ENCODE measurements around the gene TBC1D5. TPM values are rescaled to one million over a fixed set of nuclear protein-coding genes. Genes with fewer than 3 reads are reported as not detected.

TBC1D5 gene
- polyA plus RNA-seq, 6 donors from 2014 or later = 54.7 to 83.0 (median 73.6) TPM

GRCh38 chr3:17121336-17121735, 621.1 kb downstream of the TBC1D5 start:
- Mint-ChIP-seq H3K27ac (no peak overlapping the region), H3K27me3 (peaks cover 0 to 5% (median 0%) of the 10 kb centered on the region in 3 donors), H3K4me1 (peaks cover 0 to 4% (median 0%) of the 10 kb centered on the region in 3 donors), H3K9me3 (peaks cover 0 to 14% (median 3%) of the 10 kb centered on the region in 7 donors), H3K36me3 (peaks cover 0 to 8% of the 10 kb centered on the region in 2 donors), H3K4me3 (no peak overlapping the region)
- no peak for ATAC-seq (ENCODE audit: low read depth in 2 of 2)
- DNase-seq = no peak

- Mint-ChIP-seq H3K36me3 (peaks cover 0 to 8% of the 10 kb centered on the region in 2 donors), H3K4me1 (peaks cover 0 to 4% (median 0%) of the 10 kb centered on the region in 3 donors), H3K9me3 (peaks cover 0 to 14% (median 3%) of the 10 kb centered on the region in 7 donors), H3K4me3 (no peak overlapping the region), H3K27me3 (peaks cover 0 to 5% (median 0%) of the 10 kb centered on the region in 3 donors), H3K27ac (peak overlapping the region in 1 of 6 donors; percentile 28)
- ATAC-seq (ENCODE audit: low read depth in 2 of 2) (no peak), DNase-seq (no peak)
These were observed 622.3 kb downstream of the TBC1D5 start for GRCh38 chr3:17120115-17120514.

- H3K36me3 Mint-ChIP-seq = peaks cover 0 to 8% of the 10 kb centered on the region in 2 donors
- ATAC-seq (ENCODE audit: low read depth in 2 of 2) (no peak), DNase-seq (no peak)
- H3K9me3 Mint-ChIP-seq = peaks cover 0 to 14% (median 5%) of the 10 kb centered on the region in 7 donors
- H3K4me3 Mint-ChIP-seq = no peak overlapping the region
- H3K4me1 Mint-ChIP-seq = peaks cover 0 to 4% (median 0%) of the 10 kb centered on the region in 3 donors
- H3K27ac Mint-ChIP-seq = peak overlapping the region in 1 of 6 donors; percentile 54
- H3K27me3 Mint-ChIP-seq = peaks cover 0 to 5% (median 0%) of the 10 kb centered on the region in 3 donors
These were observed 623.0 kb downstream of the TBC1D5 start for GRCh38 chr3:17119201-17120072.

GRCh38 chr3:17118771-17119170, 623.7 kb downstream of the TBC1D5 start:
- Mint-ChIP-seq H3K4me1 (peaks cover 0 to 4% (median 0%) of the 10 kb centered on the region in 3 donors), H3K4me3 (no peak overlapping the region), H3K27ac (no peak overlapping the region), H3K9me3 (peaks cover under 1 to 18% (median 6%) of the 10 kb centered on the region in 7 donors), H3K27me3 (peaks cover 0 to 5% (median 0%) of the 10 kb centered on the region in 3 donors), H3K36me3 (peaks cover 0 to 9% of the 10 kb centered on the region in 2 donors)
- no peak for DNase-seq
- no peak for ATAC-seq (ENCODE audit: low read depth in 2 of 2)

- ATAC-seq (ENCODE audit: low read depth in 2 of 2) (no peak), DNase-seq (no peak)
- Mint-ChIP-seq H3K9me3 (peaks cover 5 to 17% (median 8%) of the 10 kb centered on the region in 7 donors), H3K36me3 (peaks cover 0 to 6% of the 10 kb centered on the region in 2 donors), H3K27me3 (no peaks in the 10 kb centered on the region), H3K4me3 (no peak overlapping the region), H3K27ac (no peak overlapping the region), H3K4me1 (peaks cover 4 to 10% (median 5%) of the 10 kb centered on the region in 3 donors)
These were observed 626.3 kb downstream of the TBC1D5 start for GRCh38 chr3:17116007-17116600.

- no peaks in the 10 kb centered on the region for H3K27me3 Mint-ChIP-seq
- peaks cover 12 to 15% (median 13%) of the 10 kb centered on the region in 3 donors for H3K4me1 Mint-ChIP-seq
- H3K36me3 Mint-ChIP-seq = peaks cover 0 to 6% of the 10 kb centered on the region in 2 donors
- DNase-seq = no peak
- no peak for ATAC-seq (ENCODE audit: low read depth in 2 of 2)
- H3K9me3 Mint-ChIP-seq = peaks cover 5 to 17% (median 8%) of the 10 kb centered on the region in 7 donors
- H3K27ac Mint-ChIP-seq = peak overlapping the region in 1 of 6 donors; percentile 19
- peak overlapping the region in 1 of 8 donors; percentile 21 for H3K4me3 Mint-ChIP-seq
These were observed 627.2 kb downstream of the TBC1D5 start for GRCh38 chr3:17115186-17115585.

GRCh38 chr3:17111586-17111985, 630.8 kb downstream of the TBC1D5 start:
- peaks cover 5 to 18% (median 12%) of the 10 kb centered on the region in 7 donors for H3K9me3 Mint-ChIP-seq
- no peak overlapping the region for H3K27ac Mint-ChIP-seq
- ATAC-seq (ENCODE audit: low read depth in 2 of 2) (no peak), DNase-seq (no peak)
- peaks cover 0 to 6% of the 10 kb centered on the region in 2 donors for H3K36me3 Mint-ChIP-seq
- peaks cover 12 to 13% (median 12%) of the 10 kb centered on the region in 3 donors for H3K4me1 Mint-ChIP-seq
- no peaks in the 10 kb centered on the region for H3K27me3 Mint-ChIP-seq
- no peak overlapping the region for H3K4me3 Mint-ChIP-seq

GRCh38 chr3:17110660-17111396, 631.6 kb downstream of the TBC1D5 start:
- H3K27ac Mint-ChIP-seq = peak overlapping the region in 5 of 6 donors; percentile 0 to 90 (median 44)
- peaks cover 12 to 13% (median 12%) of the 10 kb centered on the region in 3 donors for H3K4me1 Mint-ChIP-seq
- peak overlapping the region in 3 of 8 donors; percentile 12 to 40 (median 17) for H3K4me3 Mint-ChIP-seq
- ATAC-seq (ENCODE audit: low read depth in 2 of 2) = peak; percentile 99
- peaks cover 0 to 6% of the 10 kb centered on the region in 2 donors for H3K36me3 Mint-ChIP-seq
- DNase-seq = peak; percentile 63
- no peaks in the 10 kb centered on the region for H3K27me3 Mint-ChIP-seq
- H3K9me3 Mint-ChIP-seq = peaks cover 5 to 22% (median 12%) of the 10 kb centered on the region in 7 donors

Data from naive B cell (primary cell).